Smooth muscle cell (in vitro differentiated cells): ENCODE data around the gene ME1. TPM values are rescaled to one million over a fixed set of nuclear protein-coding genes. Genes with fewer than 3 reads are reported as not detected.
A peak's percentile ranks its signal among the peaks of the same experiment; 100 is the strongest.

Source experiments
- DNase-seq: peaks from one replicate; lab custom pipeline; 2025; ENCODE audit not compliant: unreplicated experiment; lab: John Stamatoyannopoulos, UW
- H2AFZ ChIP-seq: fragments of 200-600 bp; sonication (generic); 2 replicates; pipeline ENCODE4 v1.6.0; 2016; ENCODE audit warnings: antibody characterized with exemption, low read depth, mild to moderate bottlenecking
- H3F3A ChIP-seq: fragments of 200-600 bp; sonication (generic); 2 replicates; pipeline ENCODE4 v1.6.0; 2017; ENCODE audit warnings: antibody characterized with exemption, low read depth
- H3K27ac ChIP-seq: fragments of 200-600 bp; sonication (generic); 2 replicates; pipeline ENCODE4 v1.5.1; 2016; ENCODE audit warnings: low read depth, mild to moderate bottlenecking
- H3K27me3 ChIP-seq: fragments of 200-600 bp; sonication (generic); 2 replicates; pipeline ENCODE4 v1.6.1; 2016; ENCODE audit warnings: low read depth, mild to moderate bottlenecking
- H3K36me3 ChIP-seq: fragments of 200-600 bp; sonication (generic); 2 replicates; pipeline ENCODE4 v1.5.1; 2016; ENCODE audit warnings: low read depth
- H3K4me1 ChIP-seq: fragments of 200-600 bp; sonication (generic); 2 replicates; pipeline ENCODE4 v1.5.1; 2016; ENCODE audit warnings: low read depth
- H3K4me2 ChIP-seq: fragments of 200-600 bp; sonication (generic); 2 replicates; pipeline ENCODE4 v1.6.0; 2016; ENCODE audit warnings: mild to moderate bottlenecking
- H3K4me3 ChIP-seq: fragments of 200-600 bp; sonication (generic); 2 replicates; pipeline ENCODE4 v1.5.1; 2016; ENCODE audit warnings: mild to moderate bottlenecking
- H3K79me2 ChIP-seq: fragments of 200-600 bp; sonication (generic); 2 replicates; pipeline ENCODE4 v1.6.0; 2016; ENCODE audit warnings: low read depth, mild to moderate bottlenecking
- H3K9ac ChIP-seq: fragments of 200-600 bp; sonication (generic); 2 replicates; pipeline ENCODE4 v1.6.0; 2016; ENCODE audit warnings: low read depth
- H3K9me3 ChIP-seq: fragments of 200-600 bp; sonication (generic); replicated peaks from 2 replicates; pipeline ENCODE4 v1.5.1; 2016; ENCODE audit warnings: low read depth
- H4K20me1 ChIP-seq: fragments of 200-600 bp; sonication (generic); 2 replicates; pipeline ENCODE4 v1.6.0; 2016; ENCODE audit warnings: low read depth
- CTCF ChIP-seq: fragments of 200-600 bp; sonication (generic); IDR thresholded peaks from 2 replicates; pipeline ENCODE4 v1.5.1; 2017; ENCODE audit warnings: borderline replicate concordance, mild to moderate bottlenecking, antibody characterized with exemption; ENCODE audit not compliant: insufficient read depth, poor library complexity, severe bottlenecking
- WGBS: methylation state at CpG from one replicate; pipeline ENCODE4 v1.1.7; 2016; ENCODE audit warnings: low lambda C conversion rate; 5-methylcytosine and 5-hydroxymethylcytosine counted together
- polyA plus RNA-seq: library from polyadenylated mRNA; unstranded; fragments of >200 nt; fragmentation: Nextera tagmentation; extraction: Ambion mirVana; gene quantifications from 2 replicates; pipeline ENCODE4 v1.2.1, GENCODE V29; 2016
- total RNA-seq: library from RNA; depleted of rRNA; stranded (reverse); fragments of >200 nt; gene quantifications from 2 replicates; pipeline ENCODE4 v1.2.3, GENCODE V29; 2014

The ME1 gene
- total and polyA plus RNA-seq, 2 experiments from 2014 or later: 32.0 to 32.4 TPM

GRCh38 chr6:83378621-83379388 lies 52.0 kb downstream of the ME1 start:
- Histone ChIP-seq H3K4me1 (peaks cover 15% of the 10 kb centered on the region), H3K4me3 (no peak overlapping the region), H3F3A (peaks cover 4% of the 10 kb centered on the region), H4K20me1 (peaks cover 7% of the 10 kb centered on the region), H2AFZ (no peak overlapping the region), H3K4me2 (peak overlapping the region; percentile 71), H3K79me2 (no peaks in the 10 kb centered on the region), H3K27me3 (no peaks in the 10 kb centered on the region), H3K27ac (peak overlapping the region; percentile 81), H3K9me3 (no peaks in the 10 kb centered on the region), H3K36me3 (no peaks in the 10 kb centered on the region), H3K9ac (peak overlapping the region; percentile 9)
- no peak for DNase-seq
- TF ChIP-seq CTCF: no peak

GRCh38 chr6:83371423-83371822 lies 59.4 kb downstream of the ME1 start:
- no peak for DNase-seq
- 55% methylated on average over 3 of the region's 3 CpGs for WGBS
- Histone ChIP-seq H3K36me3 (no peaks in the 10 kb centered on the region), H3K9me3 (no peaks in the 10 kb centered on the region), H3K9ac (no peak overlapping the region), H3F3A (no peaks in the 10 kb centered on the region), H3K4me2 (peak overlapping the region; percentile 17), H4K20me1 (no peaks in the 10 kb centered on the region), H2AFZ (no peak overlapping the region), H3K27ac (peak overlapping the region; percentile 41), H3K79me2 (no peaks in the 10 kb centered on the region), H3K27me3 (no peaks in the 10 kb centered on the region), H3K4me3 (no peak overlapping the region), H3K4me1 (no peaks in the 10 kb centered on the region)
- TF ChIP-seq CTCF: no peak

GRCh38 chr6:83370567-83370966 lies 60.3 kb downstream of the ME1 start:
- H3K9me3 ChIP-seq: no peaks in the 10 kb centered on the region
- no peaks in the 10 kb centered on the region for H3K27me3 ChIP-seq
- no peak overlapping the region for H3K9ac ChIP-seq
- no peaks in the 10 kb centered on the region for H3F3A ChIP-seq
- no peak overlapping the region for H3K4me2 ChIP-seq
- no peaks in the 10 kb centered on the region for H3K4me1 ChIP-seq
- TF ChIP-seq CTCF: no peak
- no peaks in the 10 kb centered on the region for H4K20me1 ChIP-seq
- no peaks in the 10 kb centered on the region for H3K79me2 ChIP-seq
- no peak overlapping the region for H3K27ac ChIP-seq
- no peaks in the 10 kb centered on the region for H3K36me3 ChIP-seq
- H3K4me3 ChIP-seq: no peak overlapping the region
- 96% methylated on average over 3 of the region's 3 CpGs for WGBS
- DNase-seq: no peak
- H2AFZ ChIP-seq: no peak overlapping the region

- H3K4me2 ChIP-seq: no peak overlapping the region
- H3K36me3 ChIP-seq: peaks cover 2% of the 10 kb centered on the region
- no peaks in the 10 kb centered on the region for H3K79me2 ChIP-seq
- no peak for DNase-seq
- H3F3A ChIP-seq: no peaks in the 10 kb centered on the region
- H4K20me1 ChIP-seq: no peaks in the 10 kb centered on the region
- 97% methylated on average over 3 of the region's 3 CpGs for WGBS
- no peaks in the 10 kb centered on the region for H3K4me1 ChIP-seq
- no peak overlapping the region for H3K27ac ChIP-seq
- no peaks in the 10 kb centered on the region for H3K9me3 ChIP-seq
- no peak overlapping the region for H2AFZ ChIP-seq
- no peak overlapping the region for H3K4me3 ChIP-seq
- no peaks in the 10 kb centered on the region for H3K27me3 ChIP-seq
- no peak for TF ChIP-seq CTCF
- no peak overlapping the region for H3K9ac ChIP-seq
Observed at GRCh38 chr6:83369692-83370091, 61.2 kb downstream of the ME1 start.
